Measurements from ENCODE around the gene GREM1.

Gene GREM1

DNA sequence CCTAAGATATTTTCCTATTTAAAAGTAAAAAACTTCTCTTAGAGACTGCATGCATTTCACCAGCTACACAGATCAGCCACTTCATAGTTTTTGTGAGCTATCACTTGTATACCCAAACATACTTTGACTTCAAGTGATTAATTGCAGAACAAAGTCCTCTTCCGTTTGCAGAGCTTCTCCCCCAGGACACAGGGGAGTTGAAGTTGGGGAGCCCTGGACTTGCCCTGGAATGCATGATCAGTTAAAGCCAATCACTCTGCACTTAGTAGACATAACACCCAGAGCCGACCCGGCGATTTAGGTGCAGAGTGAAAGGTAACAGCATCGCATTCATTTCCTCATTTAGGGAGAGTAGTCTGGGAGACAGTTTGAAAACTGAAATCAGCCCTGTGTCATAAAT lies 70.1 kb downstream of the GREM1 start:
- no peak for DNase-seq

DNA sequence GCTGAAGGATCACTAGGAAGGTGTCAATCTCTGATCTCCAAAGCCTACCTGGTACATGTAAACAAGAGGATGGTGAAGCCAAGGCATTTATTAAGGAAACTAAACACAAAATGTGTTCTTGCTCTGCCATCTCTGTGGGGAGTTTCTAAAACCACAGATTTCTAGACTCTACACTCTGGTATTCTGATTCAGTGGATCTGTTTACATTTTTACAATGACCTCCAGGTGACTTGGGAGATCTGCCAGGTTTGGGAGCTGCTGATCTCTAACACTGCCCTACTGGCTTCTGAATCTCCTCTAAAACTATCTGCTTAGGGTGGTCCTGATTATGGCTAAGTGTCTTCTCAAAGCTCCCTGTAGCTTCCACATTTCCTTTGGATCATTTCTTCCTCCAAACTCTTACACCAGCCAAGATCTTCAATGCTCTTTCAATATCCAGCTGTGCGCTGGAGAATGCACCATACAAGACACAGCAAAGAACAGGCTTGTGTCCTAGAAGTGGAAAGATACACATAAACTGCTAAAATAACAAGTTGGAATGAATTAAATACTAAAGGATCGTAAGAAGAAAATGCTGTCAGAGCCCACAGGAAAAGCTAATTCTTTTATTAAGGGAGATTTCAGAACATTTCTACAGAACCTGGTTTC lies 72.7 kb downstream of the GREM1 start:
- no peak for DNase-seq

DNA sequence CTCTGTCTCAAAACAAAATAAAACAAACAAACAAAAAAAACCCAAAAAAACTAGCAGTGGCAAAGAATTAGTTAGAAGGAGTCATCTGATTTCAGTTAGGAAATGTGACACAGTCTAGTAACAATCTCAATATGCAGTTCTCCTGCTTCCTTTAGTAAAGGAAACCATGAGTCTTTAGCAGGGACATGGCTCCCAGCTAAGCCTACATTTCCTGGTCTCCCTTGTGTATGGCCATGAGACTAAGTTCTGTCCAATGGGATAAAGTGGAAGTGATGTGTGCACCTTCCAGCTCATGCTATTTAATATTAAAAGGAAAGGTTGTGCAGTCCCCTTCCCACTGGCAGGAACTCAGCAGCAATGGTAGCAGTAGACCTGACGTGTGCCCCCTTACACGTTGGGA lies 74.6 kb downstream of the GREM1 start:
- DNase-seq = no peak
